CD8-positive, alpha-beta memory T cell (primary cell): ENCODE measurements around the gene GFER. TPM values are rescaled to one million over a fixed set of nuclear protein-coding genes. Genes with fewer than 3 reads are reported as not detected.
"Not testable (repeated sequence)": the region's sequence is repeated elsewhere in the genome, so short reads cannot be mapped to it uniquely, and the experiment has no call there.

ENCODE experiments used
- CTCF ChIA-PET: fragments of 350-600 bp; sonication (Branson Sonifier 250); formaldehyde crosslinking; loops from one replicate; lab custom pipeline; 2021; ENCODE audit warnings: antibody characterized with exemption; lab: Charles Lee
- POLR2A ChIA-PET: fragments of 350-600 bp; sonication (Branson Sonifier 250); formaldehyde crosslinking; loops from one replicate; lab custom pipeline; 2021; ENCODE audit warnings: antibody characterized with exemption; lab: Charles Lee
- DNase-seq, 5 donors: peaks; one replicate each; pipeline versions ENCODE4 v3.0.0 to v3.0.0-alpha.2; 2020 to 2022; ENCODE audit warnings: mixed read lengths in 1 of 5
- H3K27ac ChIP-seq: one replicate; pipeline ENCODE4 v1.7.0; 2013; ENCODE audit warnings: low read depth, mild to moderate bottlenecking, low read length, moderate library complexity
- H3K27me3 ChIP-seq: 2 replicates; pipeline ENCODE4 v1.7.0; 2013; ENCODE audit warnings: low read length, mild to moderate bottlenecking; ENCODE audit not compliant: insufficient read depth, poor library complexity, severe bottlenecking
- H3K36me3 ChIP-seq: 2 replicates; pipeline ENCODE4 v1.7.0; 2013; ENCODE audit warnings: mild to moderate bottlenecking, low read length, moderate library complexity; ENCODE audit not compliant: insufficient read depth
- H3K4me1 ChIP-seq: 2 replicates; pipeline ENCODE4 v1.7.0; 2013; ENCODE audit warnings: mild to moderate bottlenecking, low read length, moderate library complexity; ENCODE audit not compliant: insufficient read depth
- H3K4me3 ChIP-seq: 2 replicates; pipeline ENCODE4 v1.7.0; 2013; ENCODE audit warnings: mild to moderate bottlenecking, low read length
- H3K9me3 ChIP-seq: 2 replicates; pipeline ENCODE4 v1.7.0; 2013; ENCODE audit warnings: mild to moderate bottlenecking, low read length
- H3K27ac Mint-ChIP-seq, 8 donors: one replicate each; pipeline ENCODE4 v1.8.0; 2020 to 2021; ENCODE audit warnings: mixed read lengths in 8 of 8, mild to moderate bottlenecking in 6 of 8, inconsistent platforms in 3 of 8, moderate library complexity in 3 of 8
- H3K27me3 Mint-ChIP-seq, 2 donors: one replicate each; pipeline ENCODE4 v1.8.0; 2020 to 2021; ENCODE audit warnings: mixed read lengths in 2 of 2, mild to moderate bottlenecking in 1 of 2, moderate library complexity in 1 of 2
- H3K36me3 Mint-ChIP-seq, 3 donors: one replicate each; pipeline ENCODE4 v1.8.0; 2020 to 2021; ENCODE audit warnings: mixed read lengths in 3 of 3, inconsistent platforms in 1 of 3, mild to moderate bottlenecking in 1 of 3
- H3K4me1 Mint-ChIP-seq, 3 donors: one replicate each; pipeline ENCODE4 v1.8.0; 2020 to 2021; ENCODE audit warnings: mixed read lengths in 3 of 3, inconsistent platforms in 1 of 3, mild to moderate bottlenecking in 1 of 3
- H3K4me3 Mint-ChIP-seq, 7 donors: one replicate each; pipeline ENCODE4 v1.8.0; 2020 to 2021; ENCODE audit warnings: mixed read lengths in 7 of 7, mild to moderate bottlenecking in 6 of 7, moderate library complexity in 4 of 7, inconsistent platforms in 2 of 7
- H3K9me3 Mint-ChIP-seq, 5 donors: one replicate each; pipeline ENCODE4 v1.8.0; 2020 to 2022; ENCODE audit warnings: mixed read lengths in 5 of 5, mild to moderate bottlenecking in 3 of 5, moderate library complexity in 2 of 5, inconsistent platforms in 1 of 5
- polyA plus RNA-seq: library from polyadenylated mRNA; unstranded; fragments of 300-500 nt; fragmentation: Illumina TruSeq; gene quantifications from one replicate; pipeline ENCODE4 v1.2.3, GENCODE V29; 2021
- total RNA-seq, 2 experiments: library from RNA; stranded (reverse); gene quantifications; one replicate each; pipeline ENCODE4 v1.2.3, GENCODE V29; 2021

The GFER gene
- total and polyA plus RNA-seq, 3 experiments from 2014 or later = 38.4 to 50.1 (median 41.7) TPM

- Histone ChIP-seq H3K36me3 (peaks cover 4% of the 10 kb centered on the region), H3K9me3 (no peaks in the 10 kb centered on the region), H3K27me3 (no peaks in the 10 kb centered on the region), H3K27ac (peak overlapping the region; percentile 79), H3K4me3 (peak overlapping the region; percentile 69), H3K4me1 (peaks cover 42% of the 10 kb centered on the region)
- Mint-ChIP-seq H3K4me1 (peaks cover 28 to 61% (median 30%) of the 10 kb centered on the region in 3 donors), H3K27ac (peak overlapping the region; percentile 62 to 97 (median 90)), H3K9me3 (no peaks in the 10 kb centered on the region), H3K27me3 (no peaks in the 10 kb centered on the region), H3K4me3 (peak overlapping the region; percentile 74 to 93 (median 88)), H3K36me3 (peaks cover 0 to 17% (median 0%) of the 10 kb centered on the region in 3 donors)
- ChIA-PET CTCF (interaction anchor here (1.2 kb wide), 1 partner anchor 15 kb away, joined by 3 read pairs; no protein-coding TSS in a partner anchor), POLR2A (interaction anchor here (1.1 kb wide), 1 partner anchor 16 kb away, joined by 4 read pairs; no protein-coding TSS in a partner anchor)
- DNase-seq = no peak
Observed at GRCh38 chr16:2007081-2007836, 23.3 kb downstream of the GFER start.

- Histone ChIP-seq H3K4me3 (peak overlapping the region; percentile 69), H3K4me1 (peaks cover 42% of the 10 kb centered on the region), H3K9me3 (no peaks in the 10 kb centered on the region), H3K27ac (peak overlapping the region; percentile 79), H3K36me3 (no peaks in the 10 kb centered on the region), H3K27me3 (no peaks in the 10 kb centered on the region)
- CTCF ChIA-PET = interaction anchor here (1.2 kb wide), 1 partner anchor 14 kb away, joined by 3 read pairs; no protein-coding TSS in a partner anchor
- POLR2A ChIA-PET = interaction anchor here (1.0 to 1.1 kb wide), 2 partner anchors 14 to 17 kb away, joined by 3 to 4 read pairs; no protein-coding TSS in a partner anchor
- Mint-ChIP-seq H3K27me3 (no peaks in the 10 kb centered on the region), H3K4me1 (peaks cover 28 to 59% (median 30%) of the 10 kb centered on the region in 3 donors), H3K36me3 (peaks cover 0 to 14% (median 0%) of the 10 kb centered on the region in 3 donors), H3K4me3 (peak overlapping the region; percentile 74 to 93 (median 88)), H3K9me3 (no peaks in the 10 kb centered on the region), H3K27ac (peak overlapping the region; percentile 62 to 97 (median 92))
- DNase-seq = peak in 1 of 5 donors; percentile 37
Observed at GRCh38 chr16:2008009-2008526, 24.1 kb downstream of the GFER start.

- peak overlapping the region; percentile 69 for H3K4me3 ChIP-seq
- peaks cover 42% of the 10 kb centered on the region for H3K4me1 ChIP-seq
- peak in 2 of 5 donors; percentile 31 to 35 for DNase-seq
- H3K36me3 ChIP-seq = no peaks in the 10 kb centered on the region
- POLR2A ChIA-PET = interaction anchor here (0.7 to 1.1 kb wide), 4 partner anchors 15 to 44 kb away, joined by 3 to 4 read pairs (median 4); partner anchors contain the start of gene RPS2
- peak overlapping the region; percentile 74 to 93 (median 88) for H3K4me3 Mint-ChIP-seq
- H3K4me1 Mint-ChIP-seq = peaks cover 28 to 56% (median 30%) of the 10 kb centered on the region in 3 donors
- peaks cover 0 to 14% (median 0%) of the 10 kb centered on the region in 3 donors for H3K36me3 Mint-ChIP-seq
- peak overlapping the region; percentile 62 to 97 (median 92) for H3K27ac Mint-ChIP-seq
- no peaks in the 10 kb centered on the region for H3K9me3 Mint-ChIP-seq
- CTCF ChIA-PET = interaction anchor here (1.2 kb wide), 1 partner anchor 14 kb away, joined by 3 read pairs; no protein-coding TSS in a partner anchor
- H3K27me3 Mint-ChIP-seq = no peaks in the 10 kb centered on the region
- peak overlapping the region; percentile 79 for H3K27ac ChIP-seq
- H3K27me3 ChIP-seq = no peaks in the 10 kb centered on the region
- H3K9me3 ChIP-seq = no peaks in the 10 kb centered on the region
Observed at GRCh38 chr16:2008631-2009163, 24.7 kb downstream of the GFER start.

GRCh38 chr16:2009164-2009711 lies 25.2 kb downstream of the GFER start:
- Histone ChIP-seq H3K27me3 (no peaks in the 10 kb centered on the region), H3K4me3 (peak overlapping the region; percentile 69), H3K4me1 (peaks cover 38% of the 10 kb centered on the region), H3K27ac (peak overlapping the region; percentile 79), H3K36me3 (no peaks in the 10 kb centered on the region), H3K9me3 (no peaks in the 10 kb centered on the region)
- peak overlapping the region; percentile 74 to 93 (median 88) for H3K4me3 Mint-ChIP-seq
- peak in 1 of 5 donors; percentile 26 for DNase-seq
- POLR2A ChIA-PET = interaction anchor here (0.7 to 1.0 kb wide), 3 partner anchors 15 to 45 kb away, joined by 3 to 4 read pairs (median 4); partner anchors contain the start of gene RPS2
- peaks cover 28 to 51% (median 30%) of the 10 kb centered on the region in 3 donors for H3K4me1 Mint-ChIP-seq
- no peaks in the 10 kb centered on the region for H3K9me3 Mint-ChIP-seq
- H3K27me3 Mint-ChIP-seq = no peaks in the 10 kb centered on the region
- peaks cover 0 to 14% (median 0%) of the 10 kb centered on the region in 3 donors for H3K36me3 Mint-ChIP-seq
- CTCF ChIA-PET = no interaction called here
- peak overlapping the region; percentile 62 to 100 (median 92) for H3K27ac Mint-ChIP-seq

- no peaks in the 10 kb centered on the region for H3K9me3 ChIP-seq
- peak within 1 kb of the TSS; percentile 98 for H3K4me3 ChIP-seq
- H3K36me3 ChIP-seq = no peaks in the 10 kb centered on the region
- POLR2A ChIA-PET = no interaction called here
- CTCF ChIA-PET = no interaction called here
- Mint-ChIP-seq H3K4me3 (peak within 1 kb of the TSS; percentile 90 to 96 (median 92)), H3K9me3 (no peaks in the 10 kb centered on the region), H3K4me1 (peaks cover 28 to 46% (median 30%) of the 10 kb centered on the region in 3 donors), H3K27ac (peak within 1 kb of the TSS; percentile 95 to 100 (median 98)), H3K27me3 (no peaks in the 10 kb centered on the region), H3K36me3 (peaks cover 0 to 12% (median 0%) of the 10 kb centered on the region in 3 donors)
- H3K4me1 ChIP-seq = peaks cover 34% of the 10 kb centered on the region
- H3K27me3 ChIP-seq = no peaks in the 10 kb centered on the region
- DNase-seq = peak; percentile 73 to 85 (median 76)
- peak within 1 kb of the TSS; percentile 95 for H3K27ac ChIP-seq
Observed at GRCh38 chr16:2009791-2010510, 26.0 kb downstream of the GFER start, which contains the start of gene ZNF598. TSS of gene ZNF598 (minus strand) at chr16:2009821.

- CTCF ChIA-PET = interaction anchor here (1.1 to 1.5 kb wide), 3 partner anchors 11 to 141 kb away, joined by 3 to 7 read pairs (median 4); no protein-coding TSS in a partner anchor
- peaks cover 24 to 31% (median 24%) of the 10 kb centered on the region in 3 donors for H3K4me1 Mint-ChIP-seq
- H3K36me3 ChIP-seq, H3K4me3 ChIP-seq, H3K27me3 ChIP-seq, H3K9me3 ChIP-seq, H3K9me3 Mint-ChIP-seq, H3K27me3 Mint-ChIP-seq, DNase-seq, H3K36me3 Mint-ChIP-seq, H3K27ac ChIP-seq: not testable (repeated sequence)
- H3K4me3 Mint-ChIP-seq = peak overlapping the region in 1 of 7 donors; percentile 75
- H3K4me1 ChIP-seq = peaks cover 32% of the 10 kb centered on the region
- POLR2A ChIA-PET = interaction anchor here (0.7 kb wide), 1 partner anchor 51 kb away, joined by 3 read pairs; no protein-coding TSS in a partner anchor
- H3K27ac Mint-ChIP-seq = peak overlapping the region in 4 of 8 donors; percentile 17 to 74 (median 40)
Observed at GRCh38 chr16:2011726-2012125, 27.7 kb downstream of the GFER start.

- Histone ChIP-seq H3K27ac (no peak overlapping the region), H3K27me3 (no peaks in the 10 kb centered on the region), H3K36me3 (no peaks in the 10 kb centered on the region), H3K9me3 (no peaks in the 10 kb centered on the region), H3K4me1 (peaks cover 14% of the 10 kb centered on the region), H3K4me3 (no peak overlapping the region)
- peaks cover 10 to 13% (median 12%) of the 10 kb centered on the region in 3 donors for H3K4me1 Mint-ChIP-seq
- H3K36me3 Mint-ChIP-seq = peaks cover 0 to 4% (median 0%) of the 10 kb centered on the region in 3 donors
- no peak overlapping the region for H3K27ac Mint-ChIP-seq
- H3K4me3 Mint-ChIP-seq = no peak overlapping the region
- H3K27me3 Mint-ChIP-seq = peaks cover 3% of the 10 kb centered on the region in 2 donors
- POLR2A ChIA-PET = no interaction called here
- DNase-seq = no peak
- H3K9me3 Mint-ChIP-seq = no peaks in the 10 kb centered on the region
- CTCF ChIA-PET = interaction anchor here (0.8 to 2.0 kb wide), 4 partner anchors 9 to 127 kb away, joined by 3 to 10 read pairs (median 4); no protein-coding TSS in a partner anchor
Observed at GRCh38 chr16:2013527-2013926, 29.5 kb downstream of the GFER start.
